MM.1S (cell line): ENCODE measurements around the gene KLHL9.

ENCODE experiments used
- DNase-seq: peaks from one replicate; pipeline ENCODE4 v3.0.0-alpha.2; 2015
- H2AFZ ChIP-seq: fragments of 300-600 bp; sonication (generic); 2 replicates; pipeline ENCODE4 v1.6.0; 2016; ENCODE audit warnings: antibody characterized with exemption, low read length
- H3F3A ChIP-seq: fragments of 300-600 bp; sonication (generic); 2 replicates; pipeline ENCODE4 v1.6.1; 2016; ENCODE audit warnings: mild to moderate bottlenecking, antibody characterized with exemption, low read length, moderate library complexity, mixed read lengths; ENCODE audit not compliant: insufficient read depth
- H3K27ac ChIP-seq: fragments of 300-600 bp; sonication (generic); 2 replicates; pipeline ENCODE4 v1.5.1; 2016; ENCODE audit warnings: mild to moderate bottlenecking, low read length
- H3K27me3 ChIP-seq: fragments of 300-600 bp; sonication (generic); replicated peaks from 2 replicates; pipeline ENCODE4 v1.6.0; 2016; ENCODE audit warnings: low read length; ENCODE audit not compliant: insufficient read depth
- H3K36me3 ChIP-seq: fragments of 300-600 bp; sonication (generic); replicated peaks from 2 replicates; pipeline ENCODE4 v1.6.1; 2016; ENCODE audit warnings: mild to moderate bottlenecking, low read length, mixed read lengths; ENCODE audit not compliant: insufficient read depth
- H3K4me1 ChIP-seq: fragments of 300-600 bp; sonication (generic); 2 replicates; pipeline ENCODE4 v1.6.1; 2016; ENCODE audit warnings: low read length, mixed read lengths
- H3K4me2 ChIP-seq: fragments of 300-600 bp; sonication (generic); 2 replicates; pipeline ENCODE4 v1.6.0; 2016; ENCODE audit warnings: low read depth, low read length
- H3K4me3 ChIP-seq: fragments of 300-600 bp; sonication (generic); 2 replicates; pipeline ENCODE4 v1.5.1; 2016; ENCODE audit warnings: low read length, mixed read lengths
- H3K79me2 ChIP-seq: fragments of 300-600 bp; sonication (generic); 2 replicates; pipeline ENCODE4 v1.6.1; 2016; ENCODE audit warnings: mixed run types, low read length, mixed read lengths
- H3K9ac ChIP-seq: fragments of 300-600 bp; sonication (generic); 2 replicates; pipeline ENCODE4 v1.6.1; 2016; ENCODE audit warnings: low read length, mixed read lengths
- H3K9me2 ChIP-seq: fragments of 300-600 bp; sonication (generic); replicated peaks from 2 replicates; pipeline ENCODE4 v1.6.1; 2016; ENCODE audit warnings: mild to moderate bottlenecking, low read length, mixed read lengths; ENCODE audit not compliant: insufficient read depth
- H3K9me3 ChIP-seq: fragments of 300-600 bp; sonication (generic); replicated peaks from 2 replicates; pipeline ENCODE4 v1.6.1; 2016; ENCODE audit warnings: mild to moderate bottlenecking, low read length, mixed read lengths; ENCODE audit not compliant: insufficient read depth
- H4K20me1 ChIP-seq: fragments of 300-600 bp; sonication (generic); 2 replicates; pipeline ENCODE4 v1.6.1; 2016; ENCODE audit warnings: mild to moderate bottlenecking, low read length, moderate library complexity, mixed read lengths; ENCODE audit not compliant: insufficient read depth
- EZH2 ChIP-seq: fragments of 300-600 bp; sonication (generic); optimal IDR thresholded peaks from 2 replicates; pipeline ENCODE3; 2017; ENCODE audit warnings: low read depth, mild to moderate bottlenecking, antibody characterized with exemption, low read length, mixed read lengths
- EZH2phosphoT487 ChIP-seq: fragments of 300-600 bp; sonication (generic); IDR thresholded peaks from 2 replicates; pipeline ENCODE4 v1.6.1; 2018; ENCODE audit warnings: antibody characterized with exemption, low read length
- TF ChIP-seq, protein P1 (sequence below): fragments of 300-600 bp; sonication (generic); IDR thresholded peaks from 2 replicates; pipeline ENCODE4 v1.5.1; 2016; ENCODE audit warnings: antibody characterized with exemption, low read length, mixed read lengths

The KLHL9 gene

DNA sequence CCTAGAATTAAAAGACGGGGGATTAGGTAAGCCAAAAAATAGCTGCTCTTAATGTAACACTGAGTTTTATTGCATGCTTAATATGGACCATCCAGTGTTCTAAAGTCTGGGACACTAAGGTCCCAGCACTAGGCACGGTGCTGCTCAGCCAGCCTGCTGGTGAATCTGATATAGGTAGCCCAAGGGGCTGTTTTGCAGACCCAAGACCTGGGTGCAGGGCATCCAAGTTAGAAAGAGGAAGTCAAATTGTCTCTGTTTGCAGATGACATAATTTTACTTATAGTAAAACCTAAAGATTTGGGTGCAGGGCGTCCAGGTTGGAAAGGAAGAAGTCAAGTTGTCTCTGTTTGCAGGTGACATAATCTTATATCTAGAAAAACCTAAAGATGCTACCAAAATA lies 47.9 kb downstream of the KLHL9 start:
- no peak overlapping the region for H3K27ac ChIP-seq
- no peak overlapping the region for H3K4me2 ChIP-seq
- no peaks in the 10 kb centered on the region for H3F3A ChIP-seq
- no peaks in the 10 kb centered on the region for H3K36me3 ChIP-seq
- H3K9me3 ChIP-seq, result no peaks in the 10 kb centered on the region
- no peaks in the 10 kb centered on the region for H3K4me1 ChIP-seq
- no peak overlapping the region for H2AFZ ChIP-seq
- H3K79me2 ChIP-seq, result no peaks in the 10 kb centered on the region
- H3K9ac ChIP-seq, result no peak overlapping the region
- H3K27me3 ChIP-seq, result no peaks in the 10 kb centered on the region
- no peak overlapping the region for H3K4me3 ChIP-seq
- H4K20me1 ChIP-seq, result no peaks in the 10 kb centered on the region
- TF ChIP-seq EZH2 (no peak), EZH2phosphoT487 (no peak)
- TF ChIP-seq, protein P1, sequence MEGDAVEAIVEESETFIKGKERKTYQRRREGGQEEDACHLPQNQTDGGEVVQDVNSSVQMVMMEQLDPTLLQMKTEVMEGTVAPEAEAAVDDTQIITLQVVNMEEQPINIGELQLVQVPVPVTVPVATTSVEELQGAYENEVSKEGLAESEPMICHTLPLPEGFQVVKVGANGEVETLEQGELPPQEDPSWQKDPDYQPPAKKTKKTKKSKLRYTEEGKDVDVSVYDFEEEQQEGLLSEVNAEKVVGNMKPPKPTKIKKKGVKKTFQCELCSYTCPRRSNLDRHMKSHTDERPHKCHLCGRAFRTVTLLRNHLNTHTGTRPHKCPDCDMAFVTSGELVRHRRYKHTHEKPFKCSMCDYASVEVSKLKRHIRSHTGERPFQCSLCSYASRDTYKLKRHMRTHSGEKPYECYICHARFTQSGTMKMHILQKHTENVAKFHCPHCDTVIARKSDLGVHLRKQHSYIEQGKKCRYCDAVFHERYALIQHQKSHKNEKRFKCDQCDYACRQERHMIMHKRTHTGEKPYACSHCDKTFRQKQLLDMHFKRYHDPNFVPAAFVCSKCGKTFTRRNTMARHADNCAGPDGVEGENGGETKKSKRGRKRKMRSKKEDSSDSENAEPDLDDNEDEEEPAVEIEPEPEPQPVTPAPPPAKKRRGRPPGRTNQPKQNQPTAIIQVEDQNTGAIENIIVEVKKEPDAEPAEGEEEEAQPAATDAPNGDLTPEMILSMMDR, result no peak
- no peak for DNase-seq
- H3K9me2 ChIP-seq, result no peaks in the 10 kb centered on the region

DNA sequence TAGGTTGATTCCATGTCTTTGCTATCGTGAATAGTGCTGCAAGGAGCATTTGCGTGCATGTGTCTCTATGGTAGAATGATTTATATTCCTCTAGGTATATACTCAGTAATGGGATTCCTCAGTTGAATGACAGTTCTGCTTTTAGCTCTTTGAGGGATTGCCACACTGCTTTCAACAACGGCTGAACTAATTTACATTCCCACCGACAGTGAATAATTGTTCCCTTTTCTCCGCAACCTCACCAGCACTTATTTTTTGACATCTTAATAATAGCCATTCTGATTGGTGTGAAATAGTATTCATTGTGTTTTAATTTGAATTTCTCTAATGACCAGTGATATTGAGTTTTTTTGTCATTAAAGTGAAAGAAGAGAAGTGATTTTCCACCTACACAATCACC lies 48.5 kb downstream of the KLHL9 start:
- H3K9me2 ChIP-seq, result no peaks in the 10 kb centered on the region
- H3K4me2 ChIP-seq, result no peak overlapping the region
- H3K27me3 ChIP-seq, result no peaks in the 10 kb centered on the region
- H3K9ac ChIP-seq, result no peak overlapping the region
- H3K36me3 ChIP-seq, result no peaks in the 10 kb centered on the region
- no peaks in the 10 kb centered on the region for H3F3A ChIP-seq
- no peaks in the 10 kb centered on the region for H3K4me1 ChIP-seq
- no peak for DNase-seq
- no peaks in the 10 kb centered on the region for H3K9me3 ChIP-seq
- H3K4me3 ChIP-seq, result no peak overlapping the region
- no peak for TF ChIP-seq EZH2phosphoT487
- TF ChIP-seq, protein P1, result no peak
- TF ChIP-seq EZH2, result no peak
- H3K27ac ChIP-seq, result no peak overlapping the region
- H3K79me2 ChIP-seq, result no peaks in the 10 kb centered on the region
- H2AFZ ChIP-seq, result no peak overlapping the region
- no peaks in the 10 kb centered on the region for H4K20me1 ChIP-seq

DNA sequence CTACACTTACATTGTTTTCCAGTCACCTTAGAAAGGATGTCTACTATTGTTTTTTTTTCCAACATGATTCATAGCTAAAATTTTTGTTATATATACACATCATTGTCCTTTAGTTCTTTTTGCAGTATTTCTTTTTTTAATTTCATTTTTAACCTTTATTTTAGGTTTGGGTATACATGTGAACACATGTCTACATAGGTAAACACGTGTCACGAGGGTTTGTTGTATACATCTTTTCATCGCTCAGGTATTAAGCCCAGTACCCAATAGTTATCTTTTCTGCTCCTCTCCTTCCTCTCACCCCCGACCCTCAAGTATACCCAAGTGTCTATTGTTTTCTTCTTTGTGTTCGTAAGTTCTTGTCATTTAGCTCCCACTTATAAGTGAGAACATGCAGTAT lies 49.1 kb downstream of the KLHL9 start:
- H2AFZ ChIP-seq, result no peak overlapping the region
- H4K20me1 ChIP-seq, result no peaks in the 10 kb centered on the region
- H3K9me2 ChIP-seq, result no peaks in the 10 kb centered on the region
- H3K4me2 ChIP-seq, result no peak overlapping the region
- TF ChIP-seq, protein P1, result no peak
- TF ChIP-seq EZH2 (no peak), EZH2phosphoT487 (no peak)
- no peak overlapping the region for H3K9ac ChIP-seq
- H3K79me2 ChIP-seq, result no peaks in the 10 kb centered on the region
- no peaks in the 10 kb centered on the region for H3K27me3 ChIP-seq
- H3K4me1 ChIP-seq, result no peaks in the 10 kb centered on the region
- no peaks in the 10 kb centered on the region for H3K36me3 ChIP-seq
- H3F3A ChIP-seq, result no peaks in the 10 kb centered on the region
- no peaks in the 10 kb centered on the region for H3K9me3 ChIP-seq
- DNase-seq, result no peak
- no peak overlapping the region for H3K4me3 ChIP-seq
- H3K27ac ChIP-seq, result no peak overlapping the region
